Endometrial microvascular endothelial cells (primary cell): ENCODE results near the gene DOLK. TPM values are rescaled to one million over a fixed set of nuclear protein-coding genes. Genes with fewer than 3 reads are reported as not detected.

Experiments used
- in situ Hi-C: cut with HindIII; loops from 2 replicates; pipeline ENCODE4 v1.10.0; 2017; ENCODE audit warnings: low sequenced_read_pairs, low pct_unique_long_range_greater_than_20kb; ENCODE audit errors: inconsistent ontology term
- total RNA-seq: library from RNA; depleted of rRNA; stranded (reverse); fragments of >200 nt; gene quantifications from one replicate; pipeline ENCODE4 v1.2.3, GENCODE V29; 2015; ENCODE audit errors: inconsistent ontology term

Gene DOLK
- total RNA-seq, 1 donor from 2014 or later, result 37.3 TPM

DNA sequence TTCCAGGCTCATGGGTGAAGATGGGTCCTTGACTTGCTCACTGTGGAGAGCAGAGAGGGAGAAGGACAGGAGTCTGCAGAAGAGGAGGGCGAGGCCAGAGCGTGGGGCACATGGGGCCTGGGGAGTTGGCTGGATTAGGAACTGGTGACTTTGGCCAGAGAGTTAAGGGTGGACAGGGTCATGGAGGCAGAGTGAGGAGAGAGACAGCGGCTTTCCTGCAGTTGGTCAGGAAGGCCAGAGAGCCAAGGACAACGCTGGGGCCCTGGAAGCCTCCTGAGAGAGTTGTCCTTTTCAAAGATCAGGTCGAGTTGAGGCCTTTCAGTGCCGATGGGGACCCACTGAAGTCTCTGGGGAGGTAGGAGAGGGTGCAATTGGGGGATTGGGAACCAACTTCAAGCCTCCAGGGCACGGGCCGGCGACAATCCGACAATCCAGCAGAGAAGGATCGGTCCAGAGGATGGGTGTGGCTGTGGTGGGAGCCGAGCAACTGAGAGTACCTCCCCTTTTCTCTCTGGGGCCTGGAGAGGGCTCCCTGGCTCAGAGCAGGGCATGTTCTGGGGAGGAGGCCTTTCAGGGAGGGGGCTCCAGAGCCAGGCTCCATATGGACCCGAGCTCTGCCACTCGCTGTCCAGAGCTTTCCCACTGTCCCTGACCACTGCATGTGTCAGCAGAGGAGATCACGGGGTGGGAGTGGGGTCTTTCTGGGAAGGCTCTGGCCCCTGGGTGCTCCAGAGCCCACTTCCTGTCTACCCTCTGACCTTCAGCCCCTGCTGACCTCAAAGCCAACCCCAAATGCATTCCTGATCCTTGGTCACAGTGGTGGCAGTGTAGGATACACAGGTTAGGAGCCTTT, 34.1 kb downstream of the DOLK start:
- in situ Hi-C loops, result no loop called here

DNA sequence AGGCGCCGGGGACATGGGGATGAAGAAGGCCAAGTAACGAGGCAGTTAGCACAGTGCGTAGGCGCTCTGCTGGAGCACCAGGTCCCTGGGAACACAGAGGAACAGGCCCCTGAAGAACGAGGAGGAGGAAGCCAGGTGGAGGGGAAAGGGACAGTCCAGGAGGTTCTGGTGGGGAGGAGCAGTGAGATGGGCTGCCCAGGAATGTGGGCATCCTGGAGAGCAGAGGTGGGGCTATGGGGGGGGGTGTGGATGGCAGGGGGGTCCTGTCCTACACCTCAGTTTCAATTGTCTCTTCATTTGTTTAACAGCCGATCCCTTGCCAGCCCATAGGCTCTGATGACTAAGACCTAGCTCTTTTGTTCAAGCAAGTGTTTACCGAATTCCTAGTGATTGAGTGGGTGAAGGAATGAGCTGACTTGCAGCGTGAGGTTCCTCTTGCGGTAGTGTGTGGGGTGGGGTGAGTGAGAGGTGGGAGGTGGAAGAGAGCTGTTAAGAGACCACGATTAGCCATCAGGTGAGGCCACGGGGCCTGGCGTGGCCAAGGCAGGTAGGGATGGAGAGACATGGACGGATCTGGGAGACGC, 35.0 kb downstream of the DOLK start:
- in situ Hi-C loops, result no loop called here

DNA sequence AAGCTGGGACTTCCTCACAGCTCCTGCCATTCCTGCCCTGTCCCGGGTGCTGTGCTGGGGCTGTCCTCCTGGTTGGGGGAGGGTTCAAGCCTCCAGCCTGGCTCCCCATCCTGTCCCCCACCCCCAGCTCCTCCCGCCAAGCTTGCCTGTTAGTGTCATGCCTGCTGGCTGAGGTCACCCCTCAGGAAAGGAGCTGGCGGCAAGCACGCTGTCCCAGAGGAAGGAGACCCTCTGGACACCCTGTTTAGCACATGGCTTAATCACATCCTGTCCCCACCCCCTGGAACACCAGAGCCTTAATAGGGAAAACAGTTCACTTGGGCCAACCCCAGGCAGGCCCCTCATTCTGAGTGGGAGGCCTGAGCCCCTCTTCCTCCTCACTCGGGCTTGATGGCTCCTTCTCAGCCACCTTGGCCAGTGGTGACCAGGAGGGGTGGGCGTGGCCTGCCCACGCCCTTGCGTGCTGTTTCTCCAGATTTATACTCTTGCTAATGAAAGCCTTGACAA, 35.8 kb downstream of the DOLK start:
- in situ Hi-C loops, result no loop called here

DNA sequence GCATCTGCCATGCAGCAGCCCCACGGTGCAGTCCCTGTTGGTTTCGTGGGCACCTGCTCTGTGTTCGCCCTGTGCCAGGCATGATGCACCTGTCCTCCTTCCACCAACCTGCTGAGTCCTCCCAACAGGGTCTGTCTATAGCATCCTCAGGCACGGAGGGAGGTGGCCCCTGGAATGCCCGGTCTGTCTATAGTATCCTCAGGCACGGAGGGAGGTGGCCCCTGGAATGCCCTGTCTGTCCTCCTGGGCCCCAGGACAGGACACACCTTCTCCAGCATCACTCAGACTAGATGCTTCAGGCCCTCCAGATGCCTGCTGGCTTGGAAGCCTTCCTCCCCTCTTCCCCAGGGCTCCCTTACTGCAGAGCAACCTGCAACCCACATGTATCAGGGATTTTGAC, 36.5 kb downstream of the DOLK start:
- in situ Hi-C loops, result no loop called here

DNA sequence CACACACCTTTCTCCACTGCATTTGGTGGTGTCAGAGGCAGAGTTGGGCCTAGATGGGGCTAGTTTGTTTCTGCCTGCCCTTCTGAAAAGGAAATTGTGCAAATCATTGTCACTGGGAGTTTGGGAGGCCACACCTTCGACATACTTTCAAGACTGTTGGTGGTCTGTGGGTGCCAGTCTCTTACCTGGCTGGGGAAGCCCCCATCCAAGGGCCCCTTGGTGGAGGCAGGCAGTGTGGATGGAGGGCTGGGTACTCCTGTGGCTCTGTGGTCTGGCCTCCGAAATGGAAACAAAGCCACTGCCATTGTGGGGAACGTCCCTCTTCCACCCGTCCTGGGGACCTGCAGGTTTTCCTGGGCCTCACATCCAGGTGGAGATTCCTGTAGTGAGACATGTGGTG, 37.5 kb downstream of the DOLK start:
- in situ Hi-C loops, result no loop called here

DNA sequence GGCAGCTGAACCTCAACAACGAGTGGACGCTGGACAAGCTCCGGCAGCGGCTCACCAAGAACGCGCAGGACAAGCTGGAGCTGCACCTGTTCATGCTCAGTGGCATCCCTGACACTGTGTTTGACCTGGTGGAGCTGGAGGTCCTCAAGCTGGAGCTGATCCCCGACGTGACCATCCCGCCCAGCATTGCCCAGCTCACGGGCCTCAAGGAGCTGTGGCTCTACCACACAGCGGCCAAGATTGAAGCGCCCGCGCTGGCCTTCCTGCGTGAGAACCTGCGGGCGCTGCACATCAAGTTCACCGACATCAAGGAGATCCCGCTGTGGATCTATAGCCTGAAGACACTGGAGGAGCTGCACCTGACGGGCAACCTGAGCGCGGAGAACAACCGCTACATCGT, 39.0 kb downstream of the DOLK start:
- in situ Hi-C loops, result no loop called here

DNA sequence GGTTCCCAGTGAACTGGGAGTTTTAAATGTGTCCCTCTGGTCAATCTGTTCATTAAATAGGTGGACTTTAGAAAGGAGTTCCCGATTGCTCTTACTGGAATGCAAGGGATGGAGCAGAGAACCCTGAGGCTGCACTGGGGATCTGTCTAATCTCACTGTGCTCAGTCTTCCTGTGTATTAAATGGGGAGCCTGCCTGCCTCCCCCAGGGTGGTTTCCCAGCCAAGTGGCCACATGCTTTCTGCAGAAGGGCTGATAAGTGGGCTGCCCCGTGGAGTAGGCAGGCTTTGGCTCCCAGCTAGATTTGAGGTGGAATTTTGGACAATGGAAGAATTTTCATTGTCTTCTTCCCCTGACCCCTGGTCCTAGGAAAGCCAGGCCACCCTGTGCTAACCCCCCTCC, 40.7 kb downstream of the DOLK start:
- in situ Hi-C loops, result no loop called here

DNA sequence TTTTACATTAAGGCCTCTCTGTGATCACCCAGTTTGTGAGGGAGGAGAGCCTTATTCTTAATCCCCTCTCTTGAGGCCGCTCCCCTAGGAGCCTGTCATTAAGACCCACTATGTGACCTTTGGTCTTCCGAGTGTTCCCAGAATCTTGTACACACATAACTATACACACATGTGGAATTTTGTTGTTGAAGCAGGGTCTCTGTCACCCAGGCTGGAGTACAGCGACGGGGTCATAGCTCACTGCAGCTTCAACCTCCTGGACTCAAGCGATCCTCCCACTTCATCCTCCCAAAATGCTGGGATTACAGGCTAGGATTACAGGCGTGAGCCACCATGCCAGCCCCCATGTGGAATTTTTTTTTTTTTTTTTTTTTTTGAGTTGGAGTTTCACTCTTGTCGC, 41.4 kb downstream of the DOLK start:
- in situ Hi-C loops, result no loop called here

DNA sequence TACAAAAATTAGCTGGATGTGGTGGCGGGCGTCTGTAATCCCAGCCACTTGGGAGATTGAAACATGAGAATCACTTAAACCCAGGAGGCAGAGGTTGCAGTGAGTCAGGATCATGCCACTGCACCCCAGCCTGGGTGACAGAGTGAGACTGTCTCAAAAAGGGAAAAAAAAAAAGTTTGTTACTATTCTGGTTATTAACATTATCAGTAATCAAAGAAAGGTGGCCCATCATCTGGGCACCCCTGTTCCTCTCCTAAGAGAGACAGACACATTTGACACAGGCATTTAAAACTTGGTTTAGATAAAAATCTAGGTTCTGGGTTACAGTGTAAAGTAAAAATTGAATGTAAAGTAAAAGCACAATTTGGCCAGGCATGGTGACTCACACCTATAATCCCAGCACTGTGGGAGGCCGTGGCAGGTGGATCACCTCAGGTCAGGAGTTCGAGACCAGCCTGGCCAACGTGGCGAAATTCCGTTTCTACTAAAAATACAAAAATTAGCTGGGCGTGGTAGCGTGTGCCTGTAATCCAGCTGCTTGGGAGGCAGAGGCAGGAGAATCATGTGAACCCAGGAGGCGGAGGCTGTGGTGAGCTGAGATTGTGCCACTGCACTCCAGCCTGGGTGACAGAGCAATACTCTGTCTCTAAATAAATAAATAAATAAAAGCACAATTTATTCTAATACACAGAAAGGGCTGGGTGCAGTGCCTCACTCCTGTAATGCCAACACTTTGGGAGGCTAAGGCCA, 43.4 kb downstream of the DOLK start:
- in situ Hi-C loops, result no loop called here

DNA sequence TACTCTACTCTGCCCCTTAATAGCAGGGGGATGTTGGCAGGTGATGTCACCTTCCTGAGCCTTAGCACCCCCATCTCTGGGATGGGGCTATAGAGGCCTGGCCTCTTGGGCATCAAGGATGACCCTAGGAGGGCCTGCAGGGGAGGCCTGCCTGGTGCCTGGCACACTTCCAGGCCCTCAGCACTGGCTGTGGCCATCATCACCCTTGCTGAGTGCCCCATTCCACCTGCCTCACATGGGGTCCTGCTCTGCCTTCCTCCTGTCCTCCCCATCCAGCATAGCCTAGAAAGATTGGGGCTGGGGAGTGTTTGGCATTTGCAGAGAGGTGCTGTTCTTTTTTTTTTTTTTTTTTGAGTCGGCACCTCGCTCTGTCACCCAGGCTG, 44.3 kb downstream of the DOLK start:
- in situ Hi-C loops, result no loop called here

DNA sequence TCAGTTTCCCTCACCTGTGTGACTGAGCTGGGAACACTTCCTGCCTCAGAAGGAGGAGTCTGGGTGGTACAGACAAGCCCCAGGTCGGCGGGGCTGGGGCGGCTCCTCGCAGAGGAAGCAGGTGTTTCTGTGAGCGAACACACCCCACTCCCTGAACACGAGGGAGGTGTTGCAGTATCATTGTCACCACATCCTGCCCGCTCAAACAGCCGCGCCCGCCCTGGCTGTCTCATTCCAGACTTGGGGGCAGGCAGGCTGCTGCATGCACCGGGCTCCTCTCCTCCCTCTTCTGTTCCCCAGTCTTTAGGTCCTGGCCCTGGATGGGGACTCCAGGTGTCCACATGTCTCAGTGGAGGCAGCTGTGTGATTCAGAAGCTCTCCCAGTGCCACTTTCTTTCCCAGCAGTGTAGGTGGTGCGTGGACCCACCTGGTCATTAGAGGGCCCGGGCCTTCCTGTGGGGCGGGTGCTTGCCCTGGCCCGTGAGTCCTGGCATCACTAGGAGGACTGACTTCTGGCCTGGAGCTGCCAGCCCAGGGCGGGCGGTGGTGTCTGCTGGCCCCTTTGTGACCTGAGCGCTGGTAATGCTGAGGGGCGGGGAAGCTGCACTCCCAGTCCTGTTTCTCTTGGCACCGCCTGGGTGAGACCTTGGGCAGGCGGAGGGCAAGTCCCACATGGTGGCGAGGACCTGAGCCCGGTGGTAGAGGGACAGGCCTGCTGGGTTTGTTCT, 44.9 kb downstream of the DOLK start:
- in situ Hi-C loops, result no loop called here

DNA sequence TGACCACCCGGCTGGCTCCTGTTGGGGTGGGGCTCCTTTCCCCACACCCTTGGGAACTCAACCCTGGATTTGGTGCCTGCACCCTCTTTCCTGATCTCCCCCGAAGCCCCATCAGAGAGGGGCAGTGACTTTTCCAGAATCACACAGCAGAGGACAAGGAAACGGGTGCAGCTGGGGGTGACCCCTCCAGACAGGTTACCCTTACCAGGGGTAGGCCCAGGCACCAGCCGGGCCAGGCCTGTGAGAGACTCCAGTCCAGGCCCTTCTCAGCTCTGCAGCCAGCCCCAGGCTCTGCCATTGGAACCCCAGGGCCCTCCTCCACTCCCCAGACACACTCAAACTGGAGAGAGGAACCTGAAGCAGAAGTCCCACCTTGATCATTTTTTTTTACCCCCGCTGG, 45.6 kb downstream of the DOLK start:
- in situ Hi-C loops, result no loop called here

DNA sequence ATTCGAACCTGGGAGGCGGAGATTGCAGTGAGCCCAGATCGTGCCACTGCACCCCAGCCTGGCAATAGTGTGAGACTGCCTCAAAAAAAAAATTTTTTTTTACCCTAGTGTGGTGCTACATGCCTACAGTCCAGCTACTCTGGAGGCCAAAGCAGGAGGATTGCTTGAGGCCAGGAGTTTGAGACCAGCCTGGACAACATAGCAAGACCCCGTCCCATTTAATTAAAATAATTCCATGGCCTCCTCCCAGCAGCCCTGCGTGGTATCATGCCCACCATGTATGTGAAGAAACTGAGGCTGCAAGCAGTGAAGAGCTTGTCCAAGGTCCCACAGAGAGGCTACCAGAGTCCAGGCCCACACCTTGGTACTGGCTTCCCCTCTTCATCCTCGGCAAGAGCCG, 46.0 kb downstream of the DOLK start:
- in situ Hi-C loops, result no loop called here

DNA sequence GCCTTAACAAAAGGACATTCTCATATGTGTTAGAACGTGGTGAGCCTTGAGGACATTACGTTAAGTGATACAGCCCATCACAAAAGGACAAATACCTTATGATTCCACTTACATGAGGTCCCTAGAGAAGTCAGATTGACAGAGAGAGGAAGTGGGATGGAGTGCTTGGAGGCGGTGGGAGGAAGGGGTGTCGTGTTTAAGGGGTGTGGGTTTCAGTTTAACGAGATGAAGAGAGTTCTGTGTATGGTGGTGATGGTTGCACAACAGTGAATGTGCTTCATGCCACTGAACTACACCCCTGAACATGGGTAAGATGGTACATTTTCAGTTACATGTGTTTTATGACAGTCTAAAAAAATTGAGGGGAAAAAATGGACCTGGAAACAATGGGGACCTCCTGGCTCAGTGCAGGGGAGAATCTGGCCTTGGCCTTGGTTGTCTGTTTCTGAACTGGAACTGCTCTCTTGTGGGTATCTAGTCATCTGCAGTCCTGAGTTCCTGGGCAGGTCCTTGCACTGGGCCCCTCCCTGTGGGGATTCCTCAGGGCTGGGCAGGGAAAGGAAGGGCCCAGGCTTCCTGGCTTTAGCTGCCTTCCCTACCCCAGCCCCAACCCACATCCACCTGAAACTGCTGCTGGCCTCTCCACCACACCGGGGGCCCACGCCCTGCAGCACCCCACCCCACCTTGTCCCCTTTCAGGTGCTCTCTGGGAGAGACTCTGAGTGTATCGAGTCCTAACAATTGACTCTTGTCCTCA, 47.7 kb downstream of the DOLK start:
- in situ Hi-C loops, result no loop called here

DNA sequence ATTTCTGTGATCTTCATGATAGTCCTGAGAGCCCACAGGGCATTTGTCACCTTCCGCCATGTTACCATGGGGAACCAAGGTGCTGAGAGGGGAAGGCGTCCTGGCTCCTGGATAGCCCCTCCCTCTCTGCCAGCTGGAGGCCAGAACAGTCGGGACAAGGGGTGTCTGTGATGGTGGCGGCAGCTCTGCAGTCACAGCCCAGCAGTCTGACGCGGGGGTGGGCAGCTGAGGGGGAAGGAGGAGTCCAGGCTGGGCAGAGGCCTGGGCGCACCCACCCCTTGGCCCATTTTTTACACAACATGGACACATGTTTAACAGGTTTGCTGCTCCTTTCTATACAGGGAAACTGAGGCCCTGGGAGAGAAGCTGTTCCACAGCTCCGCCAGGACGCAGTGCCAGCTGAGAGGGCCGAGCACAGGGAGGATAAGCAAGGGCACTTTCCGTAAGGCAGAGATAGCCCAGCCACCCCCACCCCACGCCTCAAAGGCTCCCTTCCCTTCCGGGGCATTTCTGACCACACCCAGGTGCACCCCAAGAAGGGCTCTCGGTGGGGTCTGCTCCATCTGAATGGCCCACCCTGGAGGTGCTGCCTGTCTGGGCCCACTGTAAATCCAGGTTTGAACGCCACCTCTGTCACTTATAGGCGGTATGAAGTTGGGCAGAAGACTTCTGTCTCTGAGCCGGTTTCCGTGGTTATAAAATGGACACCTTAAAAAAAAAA, 48.4 kb downstream of the DOLK start:
- in situ Hi-C loops, result no loop called here

DNA sequence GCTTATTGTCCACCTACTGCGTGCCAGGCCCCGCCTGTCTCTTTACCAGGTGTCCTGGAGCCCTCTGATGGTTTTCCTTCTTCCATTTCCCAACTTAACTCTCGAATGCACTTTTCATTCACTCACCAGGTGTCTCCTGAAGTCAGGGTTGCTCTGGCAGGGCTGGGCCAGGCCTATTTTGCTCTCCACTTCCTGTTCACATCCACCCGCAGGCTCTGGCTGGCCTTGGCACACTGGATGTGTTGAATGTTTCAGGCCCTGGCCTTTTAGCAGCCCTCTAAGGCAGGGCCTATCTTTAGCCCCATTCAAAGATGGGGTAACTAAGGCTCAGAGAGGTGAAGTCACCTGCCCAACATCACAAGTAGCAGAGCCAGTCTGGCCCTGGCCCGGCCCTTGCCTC, 49.0 kb downstream of the DOLK start:
- in situ Hi-C loops, result no loop called here

DNA sequence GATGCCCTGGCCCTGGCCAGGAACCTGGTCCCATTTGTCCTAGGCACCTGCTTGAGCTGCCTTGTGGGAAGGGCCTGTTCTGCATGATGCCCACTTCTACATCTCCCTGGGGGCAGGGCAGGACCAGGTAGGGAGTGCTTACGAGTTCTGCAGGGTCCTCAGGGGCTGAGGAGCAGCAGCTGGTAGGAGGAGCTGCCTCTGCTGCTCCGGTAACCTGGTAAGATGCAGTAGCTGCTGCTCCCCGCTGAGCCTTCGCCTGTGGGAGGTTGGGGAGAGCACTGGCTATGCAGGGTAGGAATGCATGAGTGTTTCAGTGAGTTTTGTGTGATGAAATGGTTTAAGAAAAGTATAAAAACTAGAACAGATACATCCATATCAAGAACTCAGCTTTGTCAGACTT, 51.8 kb downstream of the DOLK start:
- in situ Hi-C loops, result no loop called here
